ENCODE data around the gene CHRM1. TPM values are rescaled to one million over a fixed set of nuclear protein-coding genes. Genes with fewer than 3 reads are reported as not detected.

The CHRM1 gene
- total RNA-seq, 2 donors from 2014 or later, result not detected

GRCh38 chr11:62923601-62924411 is 2.6 kb upstream of the CHRM1 start:
- H3K27me3 ChIP-seq (ENCODE audit: control insufficient read depth, insufficient read depth, low read length, poor library complexity, severe bottlenecking), result peaks cover 70% of the 10 kb centered on the region

GRCh38 chr11:62922653-62923431 is 1.7 kb upstream of the CHRM1 start:
- Histone ChIP-seq H3K9ac (ENCODE audit: extremely low read depth, low read length, poor library complexity, severe bottlenecking) (no peak overlapping the region), H3K9me3 (ENCODE audit: control insufficient read depth, low read length) (no peaks in the 10 kb centered on the region), H3K4me3 (ENCODE audit: low read length) (no peak overlapping the region), H3K36me3 (ENCODE audit: control insufficient read depth, insufficient read depth, low read length) (no peaks in the 10 kb centered on the region), H3K27me3 (ENCODE audit: control insufficient read depth, insufficient read depth, low read length, poor library complexity, severe bottlenecking) (peaks cover 61% of the 10 kb centered on the region), H3K27ac (ENCODE audit: low read depth, low read length) (no peak overlapping the region), H3K4me1 (ENCODE audit: control insufficient read depth, insufficient read depth, low read length) (peaks cover 4% of the 10 kb centered on the region)
- DNase-seq, result peak; percentile 87
- Mint-ChIP-seq H3K9me3 (no peaks in the 10 kb centered on the region), H3K27ac (no peak overlapping the region), H3K36me3 (ENCODE audit: low read depth) (no peaks in the 10 kb centered on the region), H3K4me1 (peaks cover 17% of the 10 kb centered on the region), H3K27me3 (ENCODE audit: insufficient read depth) (peaks cover 78% of the 10 kb centered on the region), H3K4me3 (peak overlapping the region; percentile 41)
- TF ChIP-seq, protein P1, sequence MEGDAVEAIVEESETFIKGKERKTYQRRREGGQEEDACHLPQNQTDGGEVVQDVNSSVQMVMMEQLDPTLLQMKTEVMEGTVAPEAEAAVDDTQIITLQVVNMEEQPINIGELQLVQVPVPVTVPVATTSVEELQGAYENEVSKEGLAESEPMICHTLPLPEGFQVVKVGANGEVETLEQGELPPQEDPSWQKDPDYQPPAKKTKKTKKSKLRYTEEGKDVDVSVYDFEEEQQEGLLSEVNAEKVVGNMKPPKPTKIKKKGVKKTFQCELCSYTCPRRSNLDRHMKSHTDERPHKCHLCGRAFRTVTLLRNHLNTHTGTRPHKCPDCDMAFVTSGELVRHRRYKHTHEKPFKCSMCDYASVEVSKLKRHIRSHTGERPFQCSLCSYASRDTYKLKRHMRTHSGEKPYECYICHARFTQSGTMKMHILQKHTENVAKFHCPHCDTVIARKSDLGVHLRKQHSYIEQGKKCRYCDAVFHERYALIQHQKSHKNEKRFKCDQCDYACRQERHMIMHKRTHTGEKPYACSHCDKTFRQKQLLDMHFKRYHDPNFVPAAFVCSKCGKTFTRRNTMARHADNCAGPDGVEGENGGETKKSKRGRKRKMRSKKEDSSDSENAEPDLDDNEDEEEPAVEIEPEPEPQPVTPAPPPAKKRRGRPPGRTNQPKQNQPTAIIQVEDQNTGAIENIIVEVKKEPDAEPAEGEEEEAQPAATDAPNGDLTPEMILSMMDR (conservative IDR thresholded peaks at IDR 0.05), result peak; percentile 73
- 58 to 92% methylated on average over 2 to 24 of the region's 24 CpGs for WGBS, 2 experiments (ENCODE audit: insufficient coverage in 1 of 2, insufficient read length in 1 of 2)

More at GRCh38 chr11:62923601-62924411, 2.6 kb upstream of the CHRM1 start:
- Histone ChIP-seq H3K9me3 (ENCODE audit: control insufficient read depth, low read length) (no peaks in the 10 kb centered on the region), H3K4me1 (ENCODE audit: control insufficient read depth, insufficient read depth, low read length) (peaks cover 4% of the 10 kb centered on the region), H3K9ac (ENCODE audit: extremely low read depth, low read length, poor library complexity, severe bottlenecking) (no peak overlapping the region), H3K4me3 (ENCODE audit: low read length) (peak overlapping the region; percentile 53), H3K36me3 (ENCODE audit: control insufficient read depth, insufficient read depth, low read length) (no peaks in the 10 kb centered on the region), H3K27ac (ENCODE audit: low read depth, low read length) (no peak overlapping the region)
- Mint-ChIP-seq H3K27ac (no peak overlapping the region), H3K4me3 (peak overlapping the region; percentile 41), H3K27me3 (ENCODE audit: insufficient read depth) (peaks cover 88% of the 10 kb centered on the region), H3K4me1 (peaks cover 20% of the 10 kb centered on the region), H3K36me3 (ENCODE audit: low read depth) (no peaks in the 10 kb centered on the region), H3K9me3 (no peaks in the 10 kb centered on the region)
- peak; percentile 78 for DNase-seq
- WGBS, 2 experiments (ENCODE audit: insufficient coverage in 1 of 2, insufficient read length in 1 of 2), result 12 to 19% methylated on average over 21 to 49 of the region's 52 CpGs
- TF ChIP-seq, protein P1 (conservative IDR thresholded peaks at IDR 0.05), result no peak

GRCh38 chr11:62922189-62922589 is 1.0 kb upstream of the CHRM1 start:
- Histone ChIP-seq H3K36me3 (ENCODE audit: control insufficient read depth, insufficient read depth, low read length) (no peaks in the 10 kb centered on the region), H3K27me3 (ENCODE audit: control insufficient read depth, insufficient read depth, low read length, poor library complexity, severe bottlenecking) (peaks cover 54% of the 10 kb centered on the region), H3K27ac (ENCODE audit: low read depth, low read length) (no peak overlapping the region), H3K4me1 (ENCODE audit: control insufficient read depth, insufficient read depth, low read length) (peaks cover 4% of the 10 kb centered on the region), H3K9me3 (ENCODE audit: control insufficient read depth, low read length) (no peaks in the 10 kb centered on the region), H3K4me3 (ENCODE audit: low read length) (no peak overlapping the region), H3K9ac (ENCODE audit: extremely low read depth, low read length, poor library complexity, severe bottlenecking) (no peak overlapping the region)
- Mint-ChIP-seq H3K9me3 (no peaks in the 10 kb centered on the region), H3K36me3 (ENCODE audit: low read depth) (no peaks in the 10 kb centered on the region), H3K27ac (no peak overlapping the region), H3K27me3 (ENCODE audit: insufficient read depth) (peaks cover 72% of the 10 kb centered on the region), H3K4me3 (no peak overlapping the region), H3K4me1 (peaks cover 12% of the 10 kb centered on the region)
- WGBS, 2 experiments (ENCODE audit: insufficient coverage in 1 of 2, insufficient read length in 1 of 2), result 68 to 88% methylated on average over 3 to 4 of the region's 4 CpGs
- peak; percentile 54 for DNase-seq
- TF ChIP-seq, protein P1 (conservative IDR thresholded peaks at IDR 0.05), result no peak

Data from endodermal cell (in vitro differentiated cells).